Stimulated activated CD8-positive, alpha-beta memory T cell treated with anti-CD3 and anti-CD28 coated beads, Interleukin-12 subunit alpha, Interleukin-12 subunit beta, amount 100 ng/mL, for 1 hour (primary cell): ENCODE results near the gene GFOD1.
"Not testable (repeated sequence)": the region's sequence is repeated elsewhere in the genome, so short reads cannot be mapped to it uniquely, and the experiment has no call there.

Source experiments
- DNase-seq: peaks from one replicate; pipeline ENCODE4 v3.0.0-alpha.2; 2020; ENCODE audit warnings: low read depth

GFOD1 gene

DNA sequence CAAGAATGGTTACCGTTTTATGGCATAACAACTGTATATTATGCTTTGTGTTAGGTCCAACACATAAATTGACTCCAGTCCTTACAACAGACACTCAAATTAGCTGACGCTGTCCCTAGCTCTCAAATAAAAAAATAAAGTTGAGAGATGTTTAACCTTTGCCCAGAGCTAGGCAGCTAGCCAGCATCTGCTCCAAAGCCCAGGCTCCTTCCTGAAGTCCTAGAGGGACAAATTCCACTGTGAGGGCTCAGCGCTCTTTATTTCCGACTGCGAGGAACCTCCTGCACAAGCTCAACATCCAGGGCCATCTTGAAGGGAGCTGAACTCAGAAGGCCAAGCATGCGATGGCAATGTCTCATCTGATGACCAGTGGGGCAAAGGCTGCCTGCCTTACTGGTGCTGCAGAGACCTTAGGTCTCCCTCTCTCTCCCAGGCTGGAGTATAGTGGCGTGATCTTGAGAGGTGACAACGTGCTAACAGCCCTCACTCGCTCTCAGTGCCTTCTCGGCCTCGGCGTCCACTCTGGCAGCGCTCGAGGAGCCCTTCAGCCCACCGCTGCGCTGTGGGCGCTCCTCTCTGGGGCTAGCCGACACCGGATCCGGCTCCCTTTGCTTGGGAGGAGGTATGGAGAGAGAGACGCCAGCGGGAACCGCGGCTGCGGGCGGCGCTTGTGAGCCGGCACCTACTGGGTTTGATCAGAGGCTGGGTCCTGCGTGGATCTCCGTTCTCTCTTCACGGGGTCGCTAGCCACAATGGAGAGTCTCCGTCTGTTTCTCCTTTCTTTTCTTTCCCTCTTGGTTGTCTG lies 24.7 kb upstream of the GFOD1 start:
- DNase-seq = no peak

DNA sequence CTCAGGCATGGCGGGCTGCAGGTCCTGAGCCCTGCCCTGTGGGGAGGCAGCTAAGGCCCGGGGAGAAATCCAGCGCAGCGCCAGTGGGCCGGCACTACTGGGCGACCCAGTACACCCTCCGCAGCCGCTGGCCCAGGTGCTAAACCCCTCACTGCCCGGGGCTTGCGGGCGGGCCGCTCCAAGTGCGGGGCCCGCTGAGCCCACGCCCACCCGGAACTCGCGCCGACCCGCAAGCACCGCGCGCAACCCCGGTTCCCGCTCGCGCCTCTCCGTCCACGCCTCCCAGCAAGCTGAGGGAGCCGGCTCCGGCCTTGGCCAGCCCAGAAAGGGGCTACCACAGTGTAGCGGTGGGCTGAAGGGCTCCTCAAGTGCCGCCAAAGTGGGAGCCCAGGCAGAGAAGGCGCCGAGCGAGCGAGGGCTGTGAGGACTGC lies 23.8 kb upstream of the GFOD1 start:
- DNase-seq = not testable (repeated sequence)

DNA sequence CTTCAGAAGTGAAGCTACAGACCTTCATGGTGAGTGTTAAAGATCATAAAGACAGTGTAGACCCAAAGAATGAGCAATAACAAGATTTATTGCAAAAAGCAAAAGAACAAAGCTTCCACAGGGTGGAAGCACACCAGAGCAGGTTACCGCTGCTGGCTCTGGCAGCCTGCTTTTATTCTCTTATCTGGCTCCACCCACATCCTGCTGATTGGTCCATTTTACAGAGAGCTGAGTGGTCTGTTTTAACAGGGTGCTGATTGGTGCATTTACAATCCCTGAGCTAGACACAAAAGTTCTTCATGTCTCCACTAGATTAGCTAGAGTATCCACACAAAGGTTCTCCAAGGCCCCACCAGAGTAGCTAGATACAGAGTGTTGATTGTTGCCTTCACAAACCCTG lies 23.0 kb upstream of the GFOD1 start:
- not testable (repeated sequence) for DNase-seq

DNA sequence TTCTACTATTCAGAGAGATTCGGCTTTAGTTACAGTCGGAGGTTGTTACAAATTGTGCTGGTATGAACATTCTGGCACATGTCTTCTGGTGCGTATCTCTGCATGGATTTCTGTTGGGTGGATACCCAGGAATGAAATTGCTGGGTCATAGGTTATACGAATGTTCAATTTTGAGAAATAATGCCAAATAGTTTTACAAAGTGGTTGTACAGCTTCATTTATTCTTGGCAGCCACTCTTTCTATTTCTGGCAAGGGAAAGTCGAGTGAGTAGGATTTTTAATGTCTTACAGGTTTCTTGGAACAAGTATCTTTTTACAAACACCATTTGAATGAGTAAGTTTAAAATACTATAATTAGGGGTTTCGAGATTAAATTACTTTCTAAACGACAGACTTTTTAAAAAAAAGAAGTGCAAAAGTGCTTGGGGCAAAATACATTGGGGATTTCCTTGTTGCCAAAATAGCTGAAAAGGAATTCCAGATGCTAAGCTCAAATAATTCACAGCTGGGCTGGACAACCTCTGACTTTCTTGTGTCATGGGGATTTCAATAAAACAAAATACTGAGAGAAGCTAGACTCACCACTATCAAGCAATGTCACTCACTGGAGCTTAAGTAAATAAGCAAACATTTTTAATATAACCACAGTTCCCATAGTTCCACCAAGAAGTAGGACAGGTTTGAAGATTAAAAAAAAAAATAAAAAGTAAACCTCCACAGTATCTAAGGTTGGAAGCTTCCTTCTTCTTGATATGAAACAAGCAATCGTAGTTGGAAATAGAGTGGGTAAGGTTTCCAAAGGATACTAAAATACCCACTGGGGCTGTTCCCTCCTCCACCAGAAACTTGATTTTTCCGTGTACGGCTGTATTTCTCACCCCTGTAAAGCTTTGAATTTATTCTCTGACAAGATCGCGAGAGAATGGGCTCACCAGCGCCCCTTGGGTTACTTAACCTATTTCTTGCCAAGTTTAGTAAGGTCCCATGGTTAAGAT lies 21.6 kb upstream of the GFOD1 start:
- no peak for DNase-seq

DNA sequence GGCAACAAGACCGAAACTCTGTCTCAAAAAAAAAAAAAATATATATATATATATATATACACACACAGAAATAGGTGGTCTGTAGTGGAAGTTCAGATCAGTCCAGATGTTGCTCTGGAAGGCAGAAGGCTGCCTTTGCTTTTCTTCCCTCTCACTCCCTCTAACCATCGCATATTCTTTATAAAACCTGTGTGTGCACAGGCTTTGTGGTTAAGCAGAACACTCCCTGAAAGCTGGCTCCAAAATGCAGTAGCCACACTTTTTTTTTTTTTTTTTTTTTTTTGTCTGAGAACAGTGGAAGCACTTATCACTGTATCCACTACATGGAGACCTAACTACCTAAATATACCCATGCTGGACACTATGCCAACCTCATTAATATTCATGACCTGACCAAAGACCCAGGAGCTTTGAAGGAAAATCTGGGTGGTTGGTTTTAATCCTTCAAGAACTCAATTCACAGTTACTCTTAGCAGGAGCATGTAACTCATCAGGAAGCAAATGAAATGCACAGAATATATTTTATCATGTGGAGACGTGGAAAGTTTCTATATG lies 20.0 kb upstream of the GFOD1 start:
- DNase-seq = no peak

DNA sequence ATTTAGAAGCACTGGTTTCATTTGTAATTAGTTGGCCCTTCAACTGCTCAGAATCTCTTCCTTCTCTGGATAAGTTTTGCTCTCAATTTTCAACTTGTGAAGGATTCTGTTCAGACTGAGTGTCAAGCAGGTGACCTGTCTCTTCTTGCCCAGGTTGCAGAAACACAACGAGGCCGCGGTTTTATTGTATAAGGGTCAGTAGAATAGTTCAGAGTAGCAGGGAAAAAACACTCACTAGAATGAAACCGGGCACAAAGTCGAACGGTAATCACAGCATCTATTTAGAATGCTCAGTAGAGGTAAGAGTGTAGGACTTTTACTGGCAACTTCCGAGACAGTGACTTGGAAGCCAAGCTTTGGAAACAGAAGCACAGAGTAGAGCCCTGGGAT lies 17.9 kb upstream of the GFOD1 start:
- no peak for DNase-seq

DNA sequence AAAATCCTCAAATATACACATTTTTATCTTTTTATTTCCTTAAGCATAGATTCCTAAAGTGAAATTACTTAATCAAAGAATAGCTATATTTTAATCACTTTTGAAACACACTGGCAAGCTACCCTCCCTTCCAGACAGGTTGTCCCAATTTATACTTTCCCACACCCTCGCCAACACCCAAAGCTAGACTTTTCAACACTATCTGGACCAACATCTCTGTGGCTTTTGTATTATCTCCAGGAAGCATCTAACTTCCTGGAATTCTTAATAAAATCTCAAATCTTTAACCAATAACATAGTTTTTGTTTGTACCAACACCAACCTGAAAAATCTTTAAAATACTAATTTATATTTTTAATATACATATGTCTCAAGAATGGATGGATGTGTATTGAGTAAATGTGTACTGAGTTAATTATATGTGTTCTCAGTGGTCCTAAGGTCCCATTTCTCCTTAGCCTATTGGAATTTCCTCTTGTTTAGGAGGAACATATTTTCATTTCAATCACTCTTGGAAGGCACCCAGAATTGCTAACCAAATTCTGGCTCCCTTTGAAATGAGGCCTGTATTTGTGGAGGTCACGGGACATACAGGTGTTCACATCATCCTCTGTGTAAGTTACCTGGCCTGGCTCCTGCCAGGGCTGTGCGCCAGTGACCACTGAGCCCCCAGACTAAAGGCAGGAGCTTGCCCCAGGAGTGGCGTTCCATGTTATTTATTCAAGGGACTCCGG lies 17.4 kb upstream of the GFOD1 start:
- DNase-seq = no peak

DNA sequence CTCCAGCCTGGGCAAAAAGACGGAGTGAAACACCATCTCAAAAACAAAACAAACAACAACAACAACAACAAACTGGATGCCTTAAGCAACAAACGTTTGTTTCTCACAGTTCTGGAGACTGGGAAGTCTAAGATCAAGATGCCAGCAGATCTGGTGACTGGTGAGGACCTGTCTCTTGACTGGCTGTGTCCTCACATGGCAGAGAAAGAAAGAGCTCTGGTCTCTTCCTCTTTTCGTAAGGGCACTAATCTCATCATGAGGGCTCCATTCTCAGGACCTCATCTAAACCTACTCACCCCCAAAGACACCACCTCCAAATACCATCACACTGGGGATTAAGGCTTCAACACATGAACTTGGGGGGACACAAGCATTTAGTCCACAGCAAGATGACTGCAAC lies 13.5 kb upstream of the GFOD1 start:
- DNase-seq = no peak

DNA sequence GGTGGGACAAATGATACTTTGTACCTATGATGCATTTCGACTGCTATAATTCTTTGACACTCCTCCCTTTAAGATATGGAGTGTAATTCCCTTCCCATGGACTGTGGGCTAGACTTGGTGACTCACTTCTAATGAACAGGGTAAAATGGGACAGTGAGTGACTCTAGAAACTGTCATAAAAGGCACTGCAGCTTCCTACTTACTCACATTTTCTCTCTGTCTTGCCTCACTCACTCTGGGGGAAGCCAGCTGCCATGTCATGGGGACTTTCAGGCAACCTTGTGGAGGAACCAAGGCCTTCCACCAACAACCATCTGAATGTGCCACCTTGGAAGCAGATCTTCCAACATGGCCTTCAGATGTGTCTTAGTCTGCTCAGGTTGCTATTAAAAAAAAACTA lies 12.9 kb upstream of the GFOD1 start:
- no peak for DNase-seq

DNA sequence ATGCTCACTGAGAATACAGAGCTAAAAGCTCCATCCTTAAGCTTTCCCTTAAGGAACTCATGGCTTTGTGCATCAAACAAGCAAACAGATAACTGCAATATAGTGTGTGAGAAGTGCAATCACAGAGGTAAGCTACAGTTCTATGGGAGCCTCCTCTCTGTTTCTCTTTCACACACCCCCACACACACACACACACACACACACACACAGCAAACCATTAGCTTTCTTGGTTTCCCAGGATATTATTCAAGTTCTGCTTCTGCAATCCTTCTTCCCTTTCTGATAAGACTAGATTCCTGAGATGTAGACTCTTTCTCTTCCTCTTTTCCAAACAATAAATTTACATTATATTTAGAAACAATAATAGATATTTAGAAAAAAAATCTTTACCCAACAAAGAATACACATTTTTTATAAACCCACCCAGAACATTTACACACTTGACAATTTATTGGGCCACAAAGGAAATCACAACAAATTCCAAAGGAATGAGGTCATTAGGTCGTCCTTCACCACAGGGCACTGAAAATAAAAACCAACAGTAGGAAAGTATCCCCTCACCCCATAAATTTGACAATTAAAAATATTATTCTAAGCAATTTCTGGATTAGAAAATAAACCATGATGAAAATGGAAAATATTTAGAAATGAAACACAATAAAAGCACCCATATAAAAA lies 9.3 kb upstream of the GFOD1 start:
- DNase-seq = no peak

DNA sequence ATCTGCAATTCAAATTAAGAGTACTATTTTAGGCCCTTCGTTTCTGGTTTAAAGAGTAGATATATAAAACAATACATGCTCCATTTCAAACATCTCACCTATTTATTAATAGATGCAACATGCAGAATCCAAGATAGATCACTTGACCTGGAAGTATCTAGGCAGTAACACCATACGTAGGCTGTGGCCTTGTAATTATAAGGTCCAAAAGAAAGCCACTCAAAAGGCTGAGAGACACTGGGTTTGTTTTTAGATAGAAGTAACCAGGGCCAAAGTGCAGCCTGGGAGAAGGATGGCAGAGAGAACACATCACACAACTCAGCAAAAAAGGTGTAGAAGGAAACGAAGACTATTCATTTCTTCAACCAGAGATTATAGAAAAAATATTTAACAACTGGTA lies 8.4 kb upstream of the GFOD1 start:
- no peak for DNase-seq

DNA sequence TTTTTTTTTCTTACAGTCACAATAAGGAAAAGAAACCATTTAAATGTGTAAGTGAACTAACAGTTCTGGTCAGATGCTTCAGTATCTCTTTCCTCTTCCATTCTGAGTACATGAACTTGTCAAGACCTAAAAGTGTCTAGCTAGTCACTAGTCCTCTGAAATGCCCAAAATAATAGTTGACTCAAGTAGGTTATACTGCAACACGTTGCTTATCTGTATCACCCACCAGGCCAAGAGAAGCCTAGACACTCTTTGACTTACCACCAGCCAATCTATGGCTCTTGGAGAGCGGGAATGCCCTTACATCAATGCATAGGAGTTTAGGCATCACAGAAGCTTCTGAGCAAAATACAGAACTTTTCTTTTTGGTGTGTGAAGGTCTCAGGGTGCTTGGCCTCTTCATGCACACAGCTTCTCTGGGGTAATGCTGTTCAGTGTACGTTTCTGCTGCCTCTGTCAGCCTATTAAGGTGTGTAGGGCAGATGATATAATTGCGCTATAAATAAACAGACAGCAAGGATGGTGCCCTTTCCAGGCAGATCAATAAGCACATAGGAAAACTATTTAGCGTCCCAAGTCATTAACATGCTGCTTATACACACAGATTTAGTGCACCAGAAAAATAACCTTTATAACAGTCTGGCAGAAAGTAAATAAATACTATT lies 7.8 kb upstream of the GFOD1 start:
- no peak for DNase-seq

DNA sequence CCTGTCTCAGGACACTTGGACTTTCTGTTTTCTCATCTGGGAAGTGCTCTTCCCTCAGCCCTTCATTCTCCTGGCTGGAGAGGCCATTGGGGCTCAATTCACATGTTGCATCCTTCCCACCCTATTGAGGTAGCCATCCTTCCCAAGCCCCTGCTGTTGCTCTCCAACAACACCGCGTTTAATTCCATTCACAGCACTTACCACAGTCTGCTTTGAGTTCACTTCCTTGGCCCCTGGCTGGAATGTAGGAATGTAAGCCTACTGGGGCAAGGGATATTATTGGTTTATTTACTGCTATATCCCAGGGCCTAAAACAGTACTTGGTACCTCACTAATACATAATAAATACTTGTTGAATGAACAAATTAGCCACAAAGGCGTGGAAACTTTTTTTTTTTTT lies 6.7 kb upstream of the GFOD1 start:
- DNase-seq = no peak

DNA sequence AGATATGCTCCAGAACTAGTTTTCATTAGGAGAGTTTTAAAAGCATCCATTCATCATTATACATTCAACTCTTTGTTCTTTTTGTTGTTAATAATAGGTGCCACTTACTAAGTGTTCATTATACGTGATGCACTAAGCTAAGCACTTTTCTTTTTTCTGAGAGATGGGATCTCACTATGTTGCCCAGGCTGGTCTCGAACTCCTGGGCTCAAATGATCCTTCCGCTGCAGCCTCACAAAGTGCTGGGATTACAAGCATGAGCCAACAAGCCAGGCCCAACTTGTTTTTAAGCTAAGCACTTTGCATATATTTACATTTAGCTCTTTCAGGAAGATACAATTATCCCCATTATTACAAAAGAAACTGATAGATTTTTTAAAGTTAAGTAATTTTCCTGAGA lies 5.7 kb upstream of the GFOD1 start:
- DNase-seq = no peak

DNA sequence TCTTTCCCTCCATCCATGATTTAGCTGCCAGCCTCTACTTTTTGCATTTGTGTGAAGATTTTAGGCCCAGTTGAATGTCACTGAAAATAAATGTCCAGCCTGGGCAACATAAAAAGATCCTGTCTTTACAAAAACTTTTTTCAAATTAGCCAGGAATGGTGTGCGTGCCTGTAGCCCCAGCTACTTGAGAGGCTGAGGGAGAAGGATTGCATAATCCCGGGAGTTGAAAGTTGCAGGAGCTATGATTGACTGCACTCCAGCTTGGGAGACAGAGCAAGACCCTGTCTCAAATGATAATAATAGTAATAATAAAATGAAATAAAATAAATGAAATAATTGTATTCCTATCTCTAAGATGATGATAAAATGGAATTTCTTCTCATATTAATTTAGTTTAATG lies 5.0 kb upstream of the GFOD1 start:
- DNase-seq = no peak

DNA sequence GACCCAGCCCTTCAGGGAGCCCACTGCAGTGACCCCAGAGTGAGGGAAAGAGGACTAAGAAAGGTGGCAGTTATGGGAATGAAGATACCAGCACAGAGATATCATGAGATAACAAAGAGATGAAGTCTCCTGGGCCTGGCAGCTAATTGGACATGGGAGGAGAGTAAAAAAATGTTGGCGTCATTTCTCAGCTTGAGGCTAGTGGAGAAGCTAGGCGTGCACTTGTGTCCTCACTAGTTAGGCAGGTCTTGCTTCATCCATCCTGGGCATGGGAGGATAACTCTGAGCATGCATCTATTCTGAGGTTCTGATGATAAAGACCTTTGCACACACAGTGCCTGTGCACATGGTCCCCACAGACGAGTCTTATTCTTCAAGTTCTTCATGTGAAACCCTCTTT lies 4.1 kb upstream of the GFOD1 start:
- DNase-seq = no peak

DNA sequence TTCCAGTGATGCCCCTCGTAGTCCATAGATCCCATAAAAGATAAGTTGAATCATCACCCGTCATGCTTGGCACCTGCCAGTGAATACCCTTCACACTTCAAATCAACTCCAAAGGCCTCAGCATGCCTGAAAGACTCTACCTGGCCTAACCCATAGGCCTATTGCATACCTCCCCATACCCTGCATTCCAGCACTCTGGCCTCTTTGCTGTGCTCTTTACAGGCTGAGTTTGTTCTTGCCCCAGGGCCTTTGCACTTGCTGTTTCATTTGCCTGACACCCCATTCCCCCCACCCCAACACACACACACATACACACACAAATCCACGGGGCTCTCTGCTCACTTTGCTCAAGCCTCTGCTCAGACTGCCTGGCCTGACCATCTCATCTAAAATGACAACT lies 3.0 kb upstream of the GFOD1 start:
- DNase-seq = no peak

DNA sequence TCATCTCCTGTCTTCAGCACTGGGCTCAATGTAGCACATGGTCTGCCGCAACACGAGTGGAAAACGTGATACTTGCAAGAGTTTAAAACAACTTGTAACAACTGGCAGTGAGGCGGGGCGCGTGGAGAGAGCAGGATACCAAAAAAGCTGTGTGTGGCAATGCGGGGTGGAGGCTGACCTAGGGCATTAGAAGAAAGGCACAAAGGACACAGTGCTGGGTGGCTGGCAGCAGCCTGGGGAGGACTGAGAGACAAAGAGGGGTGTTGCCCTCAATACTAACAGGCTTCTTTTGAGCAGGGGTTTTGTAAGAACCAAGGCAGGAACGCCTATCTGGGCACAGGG lies 1.5 kb upstream of the GFOD1 start:
- no peak for DNase-seq

DNA sequence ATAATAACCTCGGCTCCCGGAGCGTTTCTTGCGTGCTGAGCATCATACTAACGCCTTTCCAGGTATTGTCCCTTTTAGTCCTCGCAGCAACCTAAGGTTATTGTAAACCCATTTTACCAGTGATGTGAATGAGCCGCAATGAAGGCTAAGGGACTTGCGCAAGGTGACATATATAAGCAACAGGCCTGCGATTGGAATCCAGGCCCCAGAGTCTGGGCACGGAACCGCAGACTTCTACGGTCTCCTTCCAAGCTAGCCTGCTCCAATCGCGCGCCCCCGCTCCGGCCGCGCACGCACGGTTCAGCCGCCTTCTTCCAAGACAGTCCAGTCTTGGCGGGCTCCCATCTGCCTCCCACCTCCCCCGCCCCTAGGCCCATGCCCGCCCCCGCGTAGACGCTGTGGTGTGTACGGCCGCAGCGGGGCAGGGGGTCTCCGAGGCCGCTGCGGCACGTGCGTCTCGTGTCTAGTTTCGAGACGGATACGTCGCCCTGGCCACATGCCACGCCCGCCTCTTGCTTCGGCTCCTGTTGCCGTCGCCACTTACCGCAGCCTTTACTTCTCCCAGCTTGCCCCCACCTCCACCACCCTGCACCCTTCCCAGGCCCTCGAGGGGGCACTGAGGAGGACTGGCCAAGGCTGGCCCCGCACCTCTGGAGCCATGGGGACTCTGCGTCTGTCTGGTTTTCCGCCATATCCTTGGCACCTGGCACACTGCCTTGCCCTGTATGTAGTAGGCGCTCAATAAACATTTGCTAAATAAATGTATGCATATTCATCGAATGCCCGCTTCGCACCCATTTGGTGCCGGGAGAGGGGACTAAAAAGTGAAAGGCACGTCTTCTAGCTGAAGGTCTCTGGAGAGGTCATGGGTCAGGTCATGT lies 855 bp upstream of the GFOD1 start:
- DNase-seq = no peak

DNA sequence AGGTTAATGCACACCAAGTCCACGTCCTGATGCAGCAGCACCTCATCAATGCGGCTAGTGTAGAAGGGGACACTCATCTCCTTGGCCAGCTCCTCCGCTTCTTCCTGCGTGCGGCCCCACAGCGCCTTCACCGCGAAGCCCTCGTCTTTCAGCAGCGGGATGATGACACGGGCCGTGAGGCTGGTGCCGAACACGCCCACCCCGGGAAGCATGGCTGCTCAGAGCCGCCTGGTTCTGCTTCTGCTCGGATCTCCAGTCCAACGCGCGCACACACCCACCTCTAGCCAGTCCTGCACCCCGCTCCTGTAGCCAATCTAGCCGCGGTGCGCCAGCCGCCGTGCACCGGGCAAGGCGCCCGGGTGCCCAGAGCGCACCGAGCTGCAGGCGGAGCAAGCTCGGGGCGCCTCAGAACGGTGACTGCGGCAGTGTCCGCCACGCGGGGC lies 700 bp downstream of the GFOD1 start:
- no peak for DNase-seq
